HepG2 (cell line): Measurements from ENCODE around the gene DAGLB. TPM values are rescaled to one million over a fixed set of nuclear protein-coding genes. Genes with fewer than 3 reads are reported as not detected.
A peak's percentile ranks its signal among the peaks of the same experiment; 100 is the strongest.

Experiments used
- ATAC-seq: fragments of 200-7000 bp; cut with Tn5 transposase; 3 replicates; pipeline ENCODE4 v1.9.1; 2020; ENCODE audit warnings: mild to moderate bottlenecking, moderate library complexity
- BruUV-seq: library from RNA; stranded (reverse); fragments of 400-500 nt; replicated peaks from 2 replicates; lab custom pipeline; 2021; lab: Mats Ljungman, UMichigan
- CTCF ChIA-PET: fragments of 300-600 bp; formaldehyde crosslinking; extraction: SDS; loops from one replicate; lab custom pipeline; 2021; ENCODE audit warnings: low total read pairs, inconsistent platforms, low intra/inter-chr PET ratio; lab: Yijun Ruan, JAX
- POLR2A ChIA-PET: fragments of 350-600 bp; sonication (Branson Sonifier 250); formaldehyde crosslinking; loops from one replicate; lab custom pipeline; 2020; ENCODE audit warnings: antibody characterized with exemption, inconsistent platforms; lab: Yijun Ruan, JAX
- DNase-seq: peaks from one replicate; pipeline ENCODE4 v3.0.0-alpha.2; 2015; ENCODE audit warnings: low spot score
- FAIRE-seq: peaks from 3 replicates; lab custom pipeline; 2011; peaks lifted over from hg19 to GRCh38; lab: Jason Lieb, UNC
- H2AFZ ChIP-seq: one replicate; pipeline ENCODE4 v1.6.1; 2011; ENCODE audit warnings: low read length, inconsistent platforms
- H3K27ac ChIP-seq: fragments of 300-600 bp; 3 replicates; pipeline ENCODE4 v1.8.0; 2011; ENCODE audit warnings: mixed run types, mild to moderate bottlenecking, mixed read lengths, low read length, inconsistent platforms; ENCODE audit not compliant: insufficient read depth; ENCODE audit errors: extremely low read length
- H3K27me3 ChIP-seq, 2 experiments: fragments of 200-600 bp in 1 of 2; 2 replicates in 1 of 2; 3 replicates in 1 of 2; pipeline versions ENCODE4 v1.6.0 to v1.8.0; 2011; ENCODE audit warnings: low read length in 2 of 2, mild to moderate bottlenecking in 2 of 2, moderate library complexity in 2 of 2, inconsistent platforms in 1 of 2; ENCODE audit not compliant: insufficient read depth in 2 of 2, control insufficient read depth in 1 of 2
- H3K36me3 ChIP-seq, 2 experiments: fragments of 200-600 bp in 1 of 2; replicated peaks in 1 of 2; 2 replicates in 1 of 2; 3 replicates in 1 of 2; pipeline versions ENCODE4 v1.5.1 to v1.8.0; 2011; ENCODE audit warnings: low read length in 2 of 2, inconsistent platforms in 1 of 2; ENCODE audit not compliant: insufficient read depth in 2 of 2, control insufficient read depth in 1 of 2
- H3K4me1 ChIP-seq: 2 replicates; pipeline ENCODE4 v1.5.1; 2012; ENCODE audit warnings: low read length, inconsistent platforms; ENCODE audit not compliant: insufficient read depth
- H3K4me2 ChIP-seq: 2 replicates; pipeline ENCODE4 v1.6.0; 2011; ENCODE audit warnings: low read depth, low read length, inconsistent platforms
- H3K4me3 ChIP-seq, 3 experiments: fragments of 200-600 bp in 1 of 3; sonication (generic), shearing (Covaris generic) in 1 of 3; replicated peaks in 1 of 3; 2 replicates each; pipeline ENCODE4 v1.5.1; 2011 to 2016; ENCODE audit warnings: low read length in 3 of 3, inconsistent platforms in 2 of 3, low read depth in 2 of 3, mild to moderate bottlenecking in 2 of 3, control low read depth in 1 of 3, mixed read lengths in 1 of 3; ENCODE audit not compliant: insufficient read depth in 1 of 3
- H3K79me2 ChIP-seq: one replicate; pipeline ENCODE4 v1.6.1; 2011; ENCODE audit warnings: low read length, inconsistent platforms; ENCODE audit not compliant: insufficient read depth
- H3K9ac ChIP-seq: 2 replicates; pipeline ENCODE4 v1.6.0; 2011; ENCODE audit warnings: mild to moderate bottlenecking, low read depth, low read length, inconsistent platforms; ENCODE audit not compliant: insufficient read depth
- H3K9me3 ChIP-seq: 2 replicates; pipeline ENCODE4 v1.5.1; 2012; ENCODE audit warnings: mild to moderate bottlenecking, low read length
- H4K20me1 ChIP-seq: 2 replicates; pipeline ENCODE4 v1.6.0; 2011; ENCODE audit warnings: inconsistent platforms, mild to moderate bottlenecking, low read length, moderate library complexity; ENCODE audit not compliant: insufficient read depth
- HOMEZ ChIP-seq: IDR thresholded peaks from 2 replicates; pipeline ENCODE4 v1.6.1; 2016; ENCODE audit warnings: low read depth
- ISX ChIP-seq: sonication (generic); formaldehyde crosslinking; conservative IDR thresholded peaks from 2 replicates; pipeline ENCODE4 v1.5.0; 2020; ENCODE audit warnings: missing genetic modification reagents
- RBM22 ChIP-seq: fragments of 200-400 bp; formaldehyde crosslinking; optimal IDR thresholded peaks from 2 replicates; pipeline ENCODE3; 2017; ENCODE audit warnings: mild to moderate bottlenecking, low read length, moderate library complexity
- ZNF557 ChIP-seq: sonication (generic); formaldehyde crosslinking; IDR thresholded peaks from 2 replicates; pipeline ENCODE4 v1.4.0; 2020; ENCODE audit warnings: missing genetic modification reagents
- WGBS: methylation state at CpG from one replicate; pipeline ENCODE4 v1.1.6; 2017; ENCODE audit warnings: low lambda C conversion rate; 5-methylcytosine and 5-hydroxymethylcytosine counted together
- in situ Hi-C: cut with HindIII; loops from 2 replicates; pipeline ENCODE4 v1.10.0; 2017; ENCODE audit warnings: low pct_unique_long_range_greater_than_20kb; ENCODE audit not compliant: extremely low pct_ligation_motif_present
- intact Hi-C: fragments of 100-400 bp; cut with micrococcal nuclease; formaldehyde crosslinking; loops from one replicate; pipeline ENCODE4 v1.10.0; 2022; ENCODE audit not compliant: unreplicated experiment
- polyA plus RNA-seq, 8 experiments: library from polyadenylated mRNA; depleted of rRNA in 3 of 8; stranded (reverse) in 7 of 8; unstranded in 1 of 8; fragments of >200 nt; fragmentation: Illumina TruSeq in 4 of 8; extraction: Trizol in 4 of 8; gene quantifications; 2 replicates each; pipeline versions ENCODE4 v1.2.1 to v1.2.3, GENCODE V29; 2011 to 2016; ENCODE audit warnings: low read depth in 4 of 8, missing spikeins in 1 of 8, mixed read lengths in 1 of 8; ENCODE audit not compliant: insufficient read depth in 1 of 8
- total RNA-seq, 5 experiments: library from RNA; depleted of rRNA; stranded (reverse); fragments of >200 nt; fragmentation: Illumina TruSeq; extraction: Trizol; gene quantifications; 2 replicates each; pipeline ENCODE4 v1.2.3, GENCODE V29; 2016; ENCODE audit warnings: low read depth in 1 of 5
- TF ChIP-seq, protein P1 (sequence below): sonication (generic); formaldehyde crosslinking; conservative IDR thresholded peaks from 2 replicates; pipeline ENCODE4 v1.4.0; 2020; ENCODE audit warnings: missing genetic modification reagents
- TF ChIP-seq, protein P2 (sequence below): sonication (generic); formaldehyde crosslinking; IDR thresholded peaks from 2 replicates; pipeline ENCODE4 v1.8.0; 2022; ENCODE audit warnings: mild to moderate bottlenecking, missing genetic modification reagents, moderate library complexity

The DAGLB gene
- total and polyA plus RNA-seq, 2 of the 13 experiments (the other 11 are each of a cell fraction or from before 2014, with no cell fraction given), result 7.9 to 9.8 TPM

- H3K4me3 ChIP-seq, result no peak overlapping the region
- ChIA-PET POLR2A (interaction anchor here (0.5 kb wide), 1 partner anchor 10 kb away, joined by 3 read pairs; no protein-coding TSS in a partner anchor), CTCF (no interaction called here)
- no peaks in the 10 kb centered on the region for H3K27me3 ChIP-seq
- H3K4me1 ChIP-seq, result no peaks in the 10 kb centered on the region
- peaks cover 25 to 77% of the 10 kb centered on the region in 2 experiments for H3K36me3 ChIP-seq
- FAIRE-seq (no peak), DNase-seq (no peak), ATAC-seq (no peak)
- no peaks in the 10 kb centered on the region for H3K9me3 ChIP-seq
- in situ Hi-C loops (no loop called here), intact Hi-C loops (no loop called here)
- no peak overlapping the region for H3K27ac ChIP-seq
- 90% methylated on average over 5 of the region's 5 CpGs for WGBS
- H3K79me2 ChIP-seq, result no peaks in the 10 kb centered on the region
- TF ChIP-seq, protein P1, sequence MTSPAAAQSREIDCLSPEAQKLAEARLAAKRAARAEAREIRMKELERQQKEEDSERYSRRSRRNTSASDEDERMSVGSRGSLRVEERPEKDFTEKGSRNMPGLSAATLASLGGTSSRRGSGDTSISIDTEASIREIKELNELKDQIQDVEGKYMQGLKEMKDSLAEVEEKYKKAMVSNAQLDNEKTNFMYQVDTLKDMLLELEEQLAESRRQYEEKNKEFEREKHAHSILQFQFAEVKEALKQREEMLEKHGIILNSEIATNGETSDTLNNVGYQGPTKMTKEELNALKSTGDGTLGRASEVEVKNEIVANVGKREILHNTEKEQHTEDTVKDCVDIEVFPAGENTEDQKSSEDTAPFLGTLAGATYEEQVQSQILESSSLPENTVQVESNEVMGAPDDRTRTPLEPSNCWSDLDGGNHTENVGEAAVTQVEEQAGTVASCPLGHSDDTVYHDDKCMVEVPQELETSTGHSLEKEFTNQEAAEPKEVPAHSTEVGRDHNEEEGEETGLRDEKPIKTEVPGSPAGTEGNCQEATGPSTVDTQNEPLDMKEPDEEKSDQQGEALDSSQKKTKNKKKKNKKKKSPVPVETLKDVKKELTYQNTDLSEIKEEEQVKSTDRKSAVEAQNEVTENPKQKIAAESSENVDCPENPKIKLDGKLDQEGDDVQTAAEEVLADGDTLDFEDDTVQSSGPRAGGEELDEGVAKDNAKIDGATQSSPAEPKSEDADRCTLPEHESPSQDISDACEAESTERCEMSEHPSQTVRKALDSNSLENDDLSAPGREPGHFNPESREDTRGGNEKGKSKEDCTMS (CRISPR knock-in tag), result no peak
- no peak for TF ChIP-seq ISX
- no peak for TF ChIP-seq HOMEZ (CRISPR knock-in tag)
- TF ChIP-seq, protein P2, sequence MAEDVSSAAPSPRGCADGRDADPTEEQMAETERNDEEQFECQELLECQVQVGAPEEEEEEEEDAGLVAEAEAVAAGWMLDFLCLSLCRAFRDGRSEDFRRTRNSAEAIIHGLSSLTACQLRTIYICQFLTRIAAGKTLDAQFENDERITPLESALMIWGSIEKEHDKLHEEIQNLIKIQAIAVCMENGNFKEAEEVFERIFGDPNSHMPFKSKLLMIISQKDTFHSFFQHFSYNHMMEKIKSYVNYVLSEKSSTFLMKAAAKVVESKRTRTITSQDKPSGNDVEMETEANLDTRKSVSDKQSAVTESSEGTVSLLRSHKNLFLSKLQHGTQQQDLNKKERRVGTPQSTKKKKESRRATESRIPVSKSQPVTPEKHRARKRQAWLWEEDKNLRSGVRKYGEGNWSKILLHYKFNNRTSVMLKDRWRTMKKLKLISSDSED (CRISPR knock-in tag), result no peak
- no peak for TF ChIP-seq ZNF557 (CRISPR knock-in tag)
- TF ChIP-seq RBM22, result peak; percentile 51
- TF ChIP-seq, all 625 proteins: peak for 1
- no peak overlapping the region for H3K9ac ChIP-seq
- peaks cover 11% of the 10 kb centered on the region for H4K20me1 ChIP-seq
- H3K4me2 ChIP-seq, result no peak overlapping the region
- H2AFZ ChIP-seq, result no peak overlapping the region
- BruUV-seq, result no TSS peak
Measured at GRCh38 chr7:6406121-6406520, 41.6 kb downstream of the DAGLB start.
